ENCODE data around the gene LHFPL3. TPM values are rescaled to one million over a fixed set of nuclear protein-coding genes. Genes with fewer than 3 reads are reported as not detected.

LHFPL3 gene
- total RNA-seq, 1 experiment from 2014 or later = 0.83 TPM

DNA sequence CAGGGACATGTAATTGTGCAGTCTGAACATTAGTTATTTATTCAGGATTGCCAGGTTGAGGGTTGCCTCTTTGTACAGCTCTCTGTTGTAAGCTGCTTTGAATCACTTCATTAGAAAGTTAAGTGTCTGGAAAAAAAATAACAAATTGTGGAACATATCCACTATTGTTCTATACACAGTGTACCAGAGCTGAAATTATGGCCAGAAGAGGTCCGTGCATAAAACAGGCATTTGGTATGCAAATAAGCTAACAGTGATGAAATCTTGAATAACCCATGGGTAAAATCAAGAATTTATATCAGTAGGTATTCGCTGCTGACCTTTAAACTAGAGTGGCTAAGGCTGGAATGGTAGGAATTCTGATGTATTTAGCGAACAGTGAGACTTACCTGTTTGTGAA lies 152.1 kb downstream of the LHFPL3 start:
- Mint-ChIP-seq H3K27me3 (ENCODE audit: low read depth) (no peaks in the 10 kb centered on the region), H3K27ac (no peak overlapping the region), H3K9me3 (no peaks in the 10 kb centered on the region), H3K4me1 (peaks cover 2% of the 10 kb centered on the region; the same call in 1 of the 2 replicates), H3K36me3 (no peaks in the 10 kb centered on the region), H3K4me3 (no peak overlapping the region)
- no peak for DNase-seq (ENCODE audit: low spot score)
- TF ChIP-seq GABPB1 (CRISPR knock-in tag; IDR thresholded peaks at IDR 0.05) (no peak), EMX1 (CRISPR knock-in tag; IDR thresholded peaks at IDR 0.05) (no peak), NFYB (CRISPR knock-in tag; conservative IDR thresholded peaks at IDR 0.05; ENCODE audit: low read depth) (no peak), NFATC4 (CRISPR knock-in tag; IDR thresholded peaks at IDR 0.05) (no peak), ZNF512 (CRISPR knock-in tag; IDR thresholded peaks at IDR 0.05; ENCODE audit: borderline replicate concordance) (no peak), SP1 (CRISPR knock-in tag; conservative IDR thresholded peaks at IDR 0.05) (no peak)
- TF ChIP-seq, protein P1, sequence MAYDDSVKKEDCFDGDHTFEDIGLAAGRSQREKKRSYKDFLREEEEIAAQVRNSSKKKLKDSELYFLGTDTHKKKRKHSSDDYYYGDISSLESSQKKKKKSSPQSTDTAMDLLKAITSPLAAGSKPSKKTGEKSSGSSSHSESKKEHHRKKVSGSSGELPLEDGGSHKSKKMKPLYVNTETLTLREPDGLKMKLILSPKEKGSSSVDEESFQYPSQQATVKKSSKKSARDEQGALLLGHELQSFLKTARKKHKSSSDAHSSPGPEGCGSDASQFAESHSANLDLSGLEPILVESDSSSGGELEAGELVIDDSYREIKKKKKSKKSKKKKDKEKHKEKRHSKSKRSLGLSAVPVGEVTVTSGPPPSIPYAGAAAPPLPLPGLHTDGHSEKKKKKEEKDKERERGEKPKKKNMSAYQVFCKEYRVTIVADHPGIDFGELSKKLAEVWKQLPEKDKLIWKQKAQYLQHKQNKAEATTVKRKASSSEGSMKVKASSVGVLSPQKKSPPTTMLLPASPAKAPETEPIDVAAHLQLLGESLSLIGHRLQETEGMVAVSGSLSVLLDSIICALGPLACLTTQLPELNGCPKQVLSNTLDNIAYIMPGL (CRISPR knock-in tag; IDR thresholded peaks at IDR 0.05) = no peak
- POLR2A ChIA-PET = no interaction called here
- no peak for ATAC-seq
- CTCF ChIA-PET = no interaction called here

DNA sequence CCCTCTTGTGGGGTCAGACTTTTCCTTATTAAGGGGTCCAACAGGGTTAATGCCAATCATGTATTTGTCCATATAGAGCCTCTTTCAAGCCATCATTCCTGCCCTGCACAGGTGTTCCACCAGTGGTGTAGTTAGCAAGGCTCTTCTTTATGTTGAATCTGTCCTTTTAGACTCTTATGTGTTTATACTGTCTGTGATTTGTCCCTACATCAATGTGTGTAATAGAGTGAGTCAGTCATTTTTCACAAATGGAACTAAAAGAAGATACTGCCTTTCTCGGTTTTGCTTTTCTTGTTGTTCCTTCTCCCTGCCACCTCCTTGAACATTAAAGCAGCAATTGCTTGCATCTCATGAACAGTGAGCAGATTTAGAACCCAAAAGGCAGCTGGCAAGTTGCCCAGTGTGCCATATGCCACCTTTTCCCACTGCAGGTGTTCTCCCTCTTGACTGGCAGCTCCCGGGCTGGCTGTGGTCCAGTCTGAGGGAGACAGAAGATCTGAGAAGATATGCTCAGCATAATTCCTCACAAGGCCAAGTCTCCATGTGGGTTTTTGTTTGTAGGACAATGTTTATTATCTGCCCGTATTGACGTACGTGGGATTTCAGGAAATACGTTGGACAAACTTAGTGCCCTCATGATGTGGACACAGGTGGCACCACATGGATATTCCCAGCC lies 154.1 kb downstream of the LHFPL3 start:
- ATAC-seq (no peak), DNase-seq (ENCODE audit: low spot score) (no peak)
- Mint-ChIP-seq H3K27me3 (ENCODE audit: low read depth) (no peaks in the 10 kb centered on the region), H3K36me3 (no peaks in the 10 kb centered on the region), H3K9me3 (no peaks in the 10 kb centered on the region), H3K27ac (no peak overlapping the region), H3K4me1 (peaks cover 5% of the 10 kb centered on the region), H3K4me3 (no peak overlapping the region)
- TF ChIP-seq JAZF1 (CRISPR knock-in tag; IDR thresholded peaks at IDR 0.05) = no peak
- ChIA-PET POLR2A (no interaction called here), CTCF (no interaction called here)

DNA sequence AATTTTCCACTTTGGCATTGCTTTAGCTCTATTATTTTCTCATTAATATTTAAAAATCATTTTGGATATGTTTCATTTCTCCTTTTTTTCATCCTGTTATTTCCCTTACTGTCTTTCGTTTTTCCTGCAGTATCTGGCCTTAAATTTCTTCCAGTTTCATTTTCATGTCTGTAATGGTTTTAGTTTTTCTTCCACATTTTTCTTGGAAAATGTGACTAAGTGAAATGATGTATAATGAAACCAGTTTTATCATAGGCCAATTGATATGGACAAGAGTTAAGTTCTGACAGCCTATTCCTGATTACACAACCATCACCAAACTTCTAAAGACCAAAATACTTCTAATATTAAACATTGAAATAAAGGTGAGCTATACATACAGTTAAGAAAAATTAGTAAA lies 158.5 kb downstream of the LHFPL3 start:
- no peak overlapping the region for H3K4me3 Mint-ChIP-seq
- ChIA-PET POLR2A (no interaction called here), CTCF (no interaction called here)
- no peak for DNase-seq (ENCODE audit: low spot score)
- no peaks in the 10 kb centered on the region for H3K27me3 Mint-ChIP-seq (ENCODE audit: low read depth)
- no peaks in the 10 kb centered on the region for H3K9me3 Mint-ChIP-seq
- ATAC-seq = no peak
- H3K36me3 Mint-ChIP-seq = no peaks in the 10 kb centered on the region
- H3K4me1 Mint-ChIP-seq = peaks cover 8% of the 10 kb centered on the region
- TF ChIP-seq IRF1 (CRISPR knock-in tag; IDR thresholded peaks at IDR 0.05) (no peak), ZNF512 (CRISPR knock-in tag; IDR thresholded peaks at IDR 0.05; ENCODE audit: borderline replicate concordance) (no peak), ZNF317 (CRISPR knock-in tag; IDR thresholded peaks at IDR 0.05; ENCODE audit: borderline replicate concordance, low read depth) (no peak), ZNF219 (CRISPR knock-in tag; IDR thresholded peaks at IDR 0.05; ENCODE audit: borderline replicate concordance) (no peak)
- TF ChIP-seq, protein P2, sequence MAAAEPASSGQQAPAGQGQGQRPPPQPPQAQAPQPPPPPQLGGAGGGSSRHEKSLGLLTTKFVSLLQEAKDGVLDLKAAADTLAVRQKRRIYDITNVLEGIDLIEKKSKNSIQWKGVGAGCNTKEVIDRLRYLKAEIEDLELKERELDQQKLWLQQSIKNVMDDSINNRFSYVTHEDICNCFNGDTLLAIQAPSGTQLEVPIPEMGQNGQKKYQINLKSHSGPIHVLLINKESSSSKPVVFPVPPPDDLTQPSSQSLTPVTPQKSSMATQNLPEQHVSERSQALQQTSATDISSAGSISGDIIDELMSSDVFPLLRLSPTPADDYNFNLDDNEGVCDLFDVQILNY (CRISPR knock-in tag; IDR thresholded peaks at IDR 0.05) = no peak
- no peak overlapping the region for H3K27ac Mint-ChIP-seq

DNA sequence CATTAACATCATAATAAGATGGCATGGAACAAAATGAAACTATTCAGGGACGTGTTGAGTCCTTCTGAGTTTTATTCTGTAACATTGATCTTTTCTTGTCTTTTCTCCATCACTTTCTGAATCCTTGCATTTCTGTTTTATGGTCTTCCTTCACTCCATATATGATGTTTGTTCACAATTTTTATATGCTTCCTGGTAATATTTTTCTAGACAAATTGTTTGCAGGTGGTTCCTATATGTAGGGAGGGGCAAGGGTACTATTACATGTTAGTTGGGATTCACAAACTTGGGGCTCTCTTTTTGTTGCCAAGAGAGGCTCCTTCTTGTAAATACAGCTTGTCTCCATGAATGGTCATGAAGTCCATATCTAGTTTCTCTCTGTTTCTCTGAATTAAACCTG lies 159.2 kb downstream of the LHFPL3 start:
- no peak for DNase-seq (ENCODE audit: low spot score)
- Mint-ChIP-seq H3K27me3 (ENCODE audit: low read depth) (no peaks in the 10 kb centered on the region), H3K4me1 (peaks cover 8% of the 10 kb centered on the region), H3K4me3 (no peak overlapping the region), H3K27ac (no peak overlapping the region), H3K36me3 (no peaks in the 10 kb centered on the region), H3K9me3 (no peaks in the 10 kb centered on the region)
- no peak for ATAC-seq
- POLR2A ChIA-PET = no interaction called here
- CTCF ChIA-PET = no interaction called here
- TF ChIP-seq, protein P3, sequence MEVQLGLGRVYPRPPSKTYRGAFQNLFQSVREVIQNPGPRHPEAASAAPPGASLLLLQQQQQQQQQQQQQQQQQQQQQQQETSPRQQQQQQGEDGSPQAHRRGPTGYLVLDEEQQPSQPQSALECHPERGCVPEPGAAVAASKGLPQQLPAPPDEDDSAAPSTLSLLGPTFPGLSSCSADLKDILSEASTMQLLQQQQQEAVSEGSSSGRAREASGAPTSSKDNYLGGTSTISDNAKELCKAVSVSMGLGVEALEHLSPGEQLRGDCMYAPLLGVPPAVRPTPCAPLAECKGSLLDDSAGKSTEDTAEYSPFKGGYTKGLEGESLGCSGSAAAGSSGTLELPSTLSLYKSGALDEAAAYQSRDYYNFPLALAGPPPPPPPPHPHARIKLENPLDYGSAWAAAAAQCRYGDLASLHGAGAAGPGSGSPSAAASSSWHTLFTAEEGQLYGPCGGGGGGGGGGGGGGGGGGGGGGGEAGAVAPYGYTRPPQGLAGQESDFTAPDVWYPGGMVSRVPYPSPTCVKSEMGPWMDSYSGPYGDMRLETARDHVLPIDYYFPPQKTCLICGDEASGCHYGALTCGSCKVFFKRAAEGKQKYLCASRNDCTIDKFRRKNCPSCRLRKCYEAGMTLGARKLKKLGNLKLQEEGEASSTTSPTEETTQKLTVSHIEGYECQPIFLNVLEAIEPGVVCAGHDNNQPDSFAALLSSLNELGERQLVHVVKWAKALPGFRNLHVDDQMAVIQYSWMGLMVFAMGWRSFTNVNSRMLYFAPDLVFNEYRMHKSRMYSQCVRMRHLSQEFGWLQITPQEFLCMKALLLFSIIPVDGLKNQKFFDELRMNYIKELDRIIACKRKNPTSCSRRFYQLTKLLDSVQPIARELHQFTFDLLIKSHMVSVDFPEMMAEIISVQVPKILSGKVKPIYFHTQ (CRISPR knock-in tag; IDR thresholded peaks at IDR 0.05) = no peak
- TF ChIP-seq, protein P4, sequence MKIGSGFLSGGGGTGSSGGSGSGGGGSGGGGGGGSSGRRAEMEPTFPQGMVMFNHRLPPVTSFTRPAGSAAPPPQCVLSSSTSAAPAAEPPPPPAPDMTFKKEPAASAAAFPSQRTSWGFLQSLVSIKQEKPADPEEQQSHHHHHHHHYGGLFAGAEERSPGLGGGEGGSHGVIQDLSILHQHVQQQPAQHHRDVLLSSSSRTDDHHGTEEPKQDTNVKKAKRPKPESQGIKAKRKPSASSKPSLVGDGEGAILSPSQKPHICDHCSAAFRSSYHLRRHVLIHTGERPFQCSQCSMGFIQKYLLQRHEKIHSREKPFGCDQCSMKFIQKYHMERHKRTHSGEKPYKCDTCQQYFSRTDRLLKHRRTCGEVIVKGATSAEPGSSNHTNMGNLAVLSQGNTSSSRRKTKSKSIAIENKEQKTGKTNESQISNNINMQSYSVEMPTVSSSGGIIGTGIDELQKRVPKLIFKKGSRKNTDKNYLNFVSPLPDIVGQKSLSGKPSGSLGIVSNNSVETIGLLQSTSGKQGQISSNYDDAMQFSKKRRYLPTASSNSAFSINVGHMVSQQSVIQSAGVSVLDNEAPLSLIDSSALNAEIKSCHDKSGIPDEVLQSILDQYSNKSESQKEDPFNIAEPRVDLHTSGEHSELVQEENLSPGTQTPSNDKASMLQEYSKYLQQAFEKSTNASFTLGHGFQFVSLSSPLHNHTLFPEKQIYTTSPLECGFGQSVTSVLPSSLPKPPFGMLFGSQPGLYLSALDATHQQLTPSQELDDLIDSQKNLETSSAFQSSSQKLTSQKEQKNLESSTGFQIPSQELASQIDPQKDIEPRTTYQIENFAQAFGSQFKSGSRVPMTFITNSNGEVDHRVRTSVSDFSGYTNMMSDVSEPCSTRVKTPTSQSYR (CRISPR knock-in tag; IDR thresholded peaks at IDR 0.05) = no peak
- TF ChIP-seq, protein P5, sequence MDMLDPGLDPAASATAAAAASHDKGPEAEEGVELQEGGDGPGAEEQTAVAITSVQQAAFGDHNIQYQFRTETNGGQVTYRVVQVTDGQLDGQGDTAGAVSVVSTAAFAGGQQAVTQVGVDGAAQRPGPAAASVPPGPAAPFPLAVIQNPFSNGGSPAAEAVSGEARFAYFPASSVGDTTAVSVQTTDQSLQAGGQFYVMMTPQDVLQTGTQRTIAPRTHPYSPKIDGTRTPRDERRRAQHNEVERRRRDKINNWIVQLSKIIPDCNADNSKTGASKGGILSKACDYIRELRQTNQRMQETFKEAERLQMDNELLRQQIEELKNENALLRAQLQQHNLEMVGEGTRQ (CRISPR knock-in tag; IDR thresholded peaks at IDR 0.05) = no peak

Measured in WTC11 (cell line).